ENCODE results near the gene AKIRIN1.
A peak's percentile ranks its signal among the peaks of the same experiment; 100 is the strongest.
"Not testable (repeated sequence)": the region's sequence is repeated elsewhere in the genome, so short reads cannot be mapped to it uniquely, and the experiment has no call there.

The AKIRIN1 gene

DNA sequence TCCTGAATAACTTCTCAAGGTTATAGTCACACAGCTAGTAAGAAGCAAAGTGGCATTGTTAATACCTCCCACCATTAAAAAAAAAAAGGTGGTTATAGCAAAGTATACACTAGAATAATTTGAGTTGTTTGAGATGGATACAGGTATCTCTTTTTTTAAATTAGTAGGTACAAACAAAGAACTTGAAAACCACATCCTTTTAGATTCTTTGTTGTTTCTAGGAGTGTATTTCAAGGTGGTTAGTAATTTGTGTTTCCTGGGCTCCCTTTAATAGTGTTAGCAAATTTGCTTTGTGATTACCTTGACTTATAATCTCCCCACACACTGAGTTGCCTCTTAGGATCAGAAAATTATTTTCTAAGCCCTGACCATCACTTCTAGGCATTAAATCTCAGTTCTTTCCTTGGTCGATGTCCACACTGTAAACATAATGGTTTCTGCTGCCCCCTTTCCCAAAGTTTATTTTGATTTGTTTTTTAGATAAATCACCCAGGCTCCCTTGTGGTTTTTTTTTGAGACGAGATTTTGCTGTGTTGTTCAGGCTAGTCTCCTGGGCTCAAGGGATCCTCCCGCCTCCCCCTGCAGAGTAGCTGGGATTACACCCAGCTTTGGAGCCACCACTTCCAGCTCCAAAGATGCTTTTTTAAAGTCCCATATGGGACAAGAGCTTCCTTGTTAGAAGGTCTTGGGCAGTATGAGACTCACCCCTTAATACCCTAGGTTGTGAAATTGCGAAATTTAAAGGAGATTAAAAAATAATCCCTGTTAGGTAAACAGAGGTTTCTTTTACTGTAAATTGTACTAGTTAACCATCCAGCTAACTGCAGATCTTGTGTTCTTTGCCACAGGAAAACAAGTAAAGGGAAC, 6.2 kb downstream of the AKIRIN1 start:
- DNase-seq: no peak

DNA sequence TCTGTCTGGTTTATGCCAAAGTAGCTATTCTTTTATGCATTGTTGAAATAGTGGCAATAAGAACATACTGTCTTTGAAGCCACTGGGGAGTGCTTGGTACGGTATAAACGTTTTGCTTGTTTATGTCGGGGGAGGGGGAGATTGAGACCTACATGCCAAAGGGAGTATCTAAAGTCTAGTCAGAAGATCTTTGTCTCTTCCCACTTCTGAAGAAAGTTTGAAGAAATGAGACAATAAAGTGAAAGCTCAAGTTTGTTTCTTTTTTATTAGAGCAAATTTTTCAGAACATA, 6.8 kb downstream of the AKIRIN1 start:
- no peak for DNase-seq

DNA sequence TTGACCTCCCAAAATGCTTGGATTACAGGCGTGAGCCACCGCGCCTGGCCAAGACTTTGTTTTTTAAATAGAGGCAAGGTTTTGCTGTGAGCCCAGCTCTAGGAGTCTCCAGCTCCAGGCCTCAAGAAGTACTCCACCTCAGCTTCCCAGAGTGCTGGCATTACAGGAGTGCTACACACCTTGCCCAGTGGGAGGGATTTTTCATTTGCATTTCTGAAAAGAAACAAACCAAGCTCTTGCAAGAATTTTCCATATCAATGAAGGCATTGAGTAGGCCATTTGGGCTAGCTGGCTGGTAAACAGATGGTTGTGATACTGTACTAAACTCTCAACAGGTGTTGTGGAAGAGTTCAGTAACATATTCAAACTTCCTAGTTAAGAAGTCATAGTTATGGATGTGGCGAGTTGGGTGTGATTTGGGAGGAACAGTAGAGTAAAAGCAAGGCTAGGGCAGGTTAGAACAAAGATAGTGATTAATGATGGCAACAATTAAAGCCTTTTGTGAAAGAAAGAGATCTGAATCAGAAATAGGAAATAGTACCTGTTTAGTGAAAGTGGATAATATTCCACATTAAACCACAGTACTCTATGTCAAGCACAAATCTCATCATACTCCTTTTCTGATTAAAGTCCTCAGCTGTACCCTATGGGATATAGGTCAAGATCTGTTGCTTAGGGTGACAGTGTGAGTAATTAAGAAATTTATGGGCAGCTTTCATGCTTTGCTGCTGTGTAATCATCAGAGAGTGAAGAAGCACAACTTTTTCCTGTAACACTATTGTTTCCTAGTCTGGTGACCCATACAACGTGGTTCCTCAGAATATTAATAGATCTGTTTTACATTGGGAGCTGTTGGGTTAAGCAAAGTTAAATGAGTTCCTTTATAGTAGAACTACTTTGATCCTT, 10.7 kb downstream of the AKIRIN1 start:
- no peak for DNase-seq

DNA sequence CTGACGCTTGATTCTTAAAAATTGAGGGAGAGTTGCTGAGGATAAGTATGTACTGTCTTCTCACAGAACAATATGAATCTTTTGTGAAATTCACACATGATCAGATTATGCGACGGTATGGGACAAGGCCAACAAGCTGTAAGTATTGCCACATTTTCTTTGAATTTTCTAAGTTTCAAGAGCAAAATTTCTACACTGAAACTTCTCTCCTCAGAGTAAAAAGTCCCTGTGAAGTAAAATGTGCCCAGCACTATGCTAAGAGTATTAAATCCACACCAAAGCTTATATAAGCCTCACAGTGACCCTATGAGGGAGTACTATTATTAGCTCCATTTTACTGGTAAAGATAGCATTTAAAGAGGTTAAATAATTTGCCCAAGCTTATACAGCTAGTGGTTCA, 12.2 kb downstream of the AKIRIN1 start:
- DNase-seq: no peak

DNA sequence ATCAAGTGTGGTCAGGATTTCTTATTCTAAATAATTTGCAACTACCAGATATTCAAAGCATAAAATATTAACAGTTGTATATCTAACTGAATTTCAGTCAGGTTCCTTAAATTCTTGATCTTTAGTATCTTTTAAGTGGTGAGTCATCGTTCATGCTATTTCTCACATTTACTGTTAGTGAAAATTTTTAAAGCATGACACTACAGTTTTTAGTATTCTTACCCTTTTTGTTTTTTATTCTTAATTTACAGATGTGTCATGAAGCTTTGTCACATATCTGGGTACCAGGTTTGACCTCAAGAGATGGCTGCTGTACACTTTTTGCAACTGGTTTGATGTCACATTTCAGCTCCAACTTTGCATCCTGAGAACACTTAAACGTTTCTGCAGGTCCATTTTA, 12.7 kb downstream of the AKIRIN1 start:
- no peak for DNase-seq

DNA sequence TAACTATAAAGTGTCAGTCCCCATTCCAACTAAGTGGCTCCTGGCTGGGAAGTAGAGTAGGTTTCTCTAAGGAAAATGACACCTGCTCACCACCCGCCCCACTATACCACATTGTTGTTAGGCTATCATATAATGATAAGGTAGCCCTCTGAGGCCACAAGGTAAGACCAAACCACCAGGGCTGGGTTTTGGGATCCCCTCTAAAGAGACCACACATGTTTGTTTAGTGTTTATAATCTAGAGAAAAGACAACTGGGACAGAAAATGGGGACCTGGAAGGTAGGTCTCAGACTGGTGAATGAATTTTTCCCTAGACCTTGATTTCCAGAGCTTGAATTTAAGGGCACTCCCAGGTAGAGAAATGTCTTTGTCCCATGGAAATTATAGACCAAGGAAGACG, 15.2 kb downstream of the AKIRIN1 start:
- no peak for DNase-seq

DNA sequence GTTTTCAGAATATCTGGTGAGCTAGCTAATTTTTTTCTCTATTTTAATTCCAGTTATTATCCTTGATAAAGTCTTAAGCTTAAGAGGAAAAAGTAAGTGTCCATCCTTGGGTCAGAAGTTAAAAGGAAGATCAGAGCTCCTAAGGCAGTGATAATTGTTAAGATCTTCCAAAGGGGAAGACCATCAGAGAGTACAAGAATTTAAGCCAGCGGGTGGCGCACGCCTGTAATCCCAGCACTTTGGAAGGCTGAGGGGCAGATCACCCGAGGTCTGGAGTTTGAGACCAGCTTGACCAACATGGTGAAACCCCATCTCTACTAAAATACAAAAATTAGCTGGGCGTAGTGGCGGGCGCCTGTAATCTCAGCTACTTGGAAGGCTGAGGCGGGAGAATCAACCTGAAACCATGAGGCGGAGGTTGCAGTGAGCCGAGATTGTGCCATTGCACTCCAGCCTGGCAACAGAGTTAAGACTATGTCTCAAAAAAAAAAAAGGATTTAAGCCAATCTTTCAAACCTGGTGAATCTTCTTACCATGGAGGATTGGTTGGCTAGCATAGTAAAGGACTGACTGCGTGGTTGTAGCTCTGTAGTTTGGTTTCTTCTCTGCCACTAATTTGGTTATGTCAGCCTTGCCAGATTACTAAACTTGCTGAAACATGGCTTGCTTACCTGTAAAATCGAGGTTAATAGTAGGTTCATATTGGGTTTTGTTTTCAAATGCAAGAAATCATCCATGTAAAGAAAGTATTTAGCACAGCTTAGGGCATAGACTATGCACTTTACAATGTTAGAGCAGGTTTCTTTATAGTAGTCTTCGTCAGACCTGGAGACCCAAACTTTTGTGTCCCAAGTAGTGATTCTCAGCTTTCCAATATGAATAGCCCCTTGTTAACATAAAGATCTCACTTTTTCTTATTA, 15.9 kb downstream of the AKIRIN1 start:
- DNase-seq: no peak

DNA sequence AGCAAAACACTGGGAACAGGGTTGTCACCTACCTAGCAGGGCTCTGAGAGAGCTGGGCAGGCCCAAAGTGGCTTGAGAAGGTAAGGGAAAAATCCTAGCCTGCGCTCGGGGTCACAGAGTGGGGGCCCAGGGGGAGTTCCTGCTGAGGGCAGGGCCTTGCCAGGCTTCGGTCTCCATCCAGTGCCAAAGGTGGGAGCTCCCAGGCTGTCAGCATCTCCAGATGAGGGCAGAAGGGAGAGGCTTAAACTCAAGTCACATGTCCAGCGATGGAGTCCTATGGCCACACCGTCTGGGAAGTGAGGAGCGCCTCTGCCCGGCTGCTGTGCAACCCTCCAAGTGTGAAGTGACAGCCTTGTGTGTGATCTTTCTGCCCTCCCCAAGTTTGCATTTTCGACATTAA, 23.9 kb downstream of the AKIRIN1 start:
- DNase-seq: not testable (repeated sequence)

DNA sequence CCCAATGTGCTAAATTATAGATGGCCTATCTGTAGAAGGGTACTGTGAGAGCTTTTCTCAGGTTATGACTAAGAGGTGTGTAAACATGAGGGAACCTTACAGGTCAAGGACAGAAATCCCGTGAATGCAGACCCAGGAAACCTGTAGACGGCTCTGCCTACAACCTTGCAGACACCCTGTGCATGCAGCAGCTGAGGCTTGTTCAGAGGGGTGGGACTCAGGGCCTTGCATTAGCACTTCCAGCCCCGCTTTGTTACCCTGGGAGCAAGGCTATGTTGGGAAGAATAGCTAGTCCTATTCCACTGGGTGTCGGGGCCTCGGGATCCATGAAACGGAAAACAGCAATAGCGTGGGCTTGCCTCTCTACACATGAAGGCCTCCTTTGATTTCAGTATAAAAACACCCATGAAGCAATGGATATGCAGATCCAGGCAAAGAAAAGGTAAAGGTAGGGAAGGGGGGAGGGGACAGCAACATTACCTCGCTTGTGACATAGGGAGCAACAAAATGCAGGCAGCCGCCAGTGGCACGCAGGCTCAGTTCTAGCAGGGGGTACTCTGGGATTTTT, 25.6 kb downstream of the AKIRIN1 start:
- DNase-seq: no peak

DNA sequence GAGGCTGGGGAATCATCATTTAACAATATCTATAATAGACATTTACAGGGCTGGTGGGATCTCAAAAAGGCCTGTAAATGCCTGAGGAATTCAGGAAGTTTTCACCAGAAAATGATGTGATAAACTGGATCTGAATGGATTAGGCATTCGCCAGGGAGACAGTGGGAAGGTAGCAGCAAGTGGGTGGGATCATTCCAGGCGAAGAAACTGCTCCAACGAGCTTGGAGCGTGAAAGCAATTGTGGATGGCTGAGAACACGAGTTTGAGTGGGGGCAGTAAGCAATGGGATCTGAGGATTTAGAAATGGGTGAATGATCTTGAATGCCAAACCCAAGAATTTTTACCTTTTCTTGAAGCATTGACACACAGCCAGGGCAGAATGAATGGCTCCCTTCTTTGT, 26.2 kb downstream of the AKIRIN1 start:
- no peak for DNase-seq

DNA sequence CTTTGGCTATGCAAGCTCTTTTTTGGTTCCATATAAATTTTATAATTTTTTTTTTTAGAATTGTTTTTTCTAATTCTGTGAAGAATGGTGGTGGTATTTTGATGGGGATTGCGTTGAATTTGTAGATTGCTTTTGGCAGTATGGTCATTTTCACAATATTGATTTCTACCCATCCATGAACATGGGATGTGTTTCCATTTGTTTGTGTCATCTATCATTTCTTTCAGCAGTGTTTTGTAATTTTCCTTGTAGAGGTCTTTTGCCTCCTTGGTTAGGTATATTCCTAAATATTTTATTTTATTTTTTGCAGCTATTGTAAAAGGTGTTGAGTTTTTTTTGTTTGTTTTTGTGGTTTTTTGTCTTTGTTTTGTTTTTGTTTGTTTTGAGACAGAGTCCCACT, 29.4 kb downstream of the AKIRIN1 start:
- DNase-seq: not testable (repeated sequence)

DNA sequence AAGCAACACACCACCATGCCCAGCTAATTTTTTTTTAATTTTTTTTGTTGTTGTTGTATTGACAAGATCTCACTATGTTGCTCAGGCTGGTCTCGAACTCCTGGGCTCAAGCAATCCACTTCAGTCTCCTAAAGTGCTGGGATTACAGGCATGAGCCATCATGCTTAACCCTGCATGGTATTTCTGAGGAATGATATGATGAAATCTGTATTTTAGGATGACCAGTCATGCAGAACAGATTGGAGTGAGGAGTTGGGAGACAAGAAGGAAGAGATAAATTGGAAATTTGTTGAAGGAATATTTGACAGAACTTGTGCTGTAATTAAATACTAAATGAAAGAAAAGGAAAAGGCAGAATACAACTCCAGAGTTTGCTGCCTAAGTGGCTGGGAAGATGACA, 30.4 kb downstream of the AKIRIN1 start:
- DNase-seq: no peak

DNA sequence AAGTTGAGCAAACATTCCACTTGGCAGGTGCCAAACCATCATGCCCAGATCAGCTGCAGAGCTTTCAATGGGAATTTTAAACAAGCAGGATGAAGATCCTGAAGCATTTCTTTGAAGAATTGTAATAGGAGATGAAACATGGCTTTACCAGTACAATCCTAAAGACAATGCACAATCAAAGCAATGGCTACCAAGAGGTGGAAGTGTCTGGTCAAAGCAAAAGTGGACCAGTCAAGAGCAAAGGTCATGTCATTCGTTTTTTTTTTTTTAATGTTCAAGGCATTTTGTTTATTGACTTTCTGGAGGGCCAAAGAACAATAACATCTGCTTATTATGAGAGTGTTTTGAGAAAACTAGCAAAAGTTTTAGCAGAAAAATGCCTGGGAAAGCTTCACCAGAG, 32.1 kb downstream of the AKIRIN1 start:
- DNase-seq: no peak

DNA sequence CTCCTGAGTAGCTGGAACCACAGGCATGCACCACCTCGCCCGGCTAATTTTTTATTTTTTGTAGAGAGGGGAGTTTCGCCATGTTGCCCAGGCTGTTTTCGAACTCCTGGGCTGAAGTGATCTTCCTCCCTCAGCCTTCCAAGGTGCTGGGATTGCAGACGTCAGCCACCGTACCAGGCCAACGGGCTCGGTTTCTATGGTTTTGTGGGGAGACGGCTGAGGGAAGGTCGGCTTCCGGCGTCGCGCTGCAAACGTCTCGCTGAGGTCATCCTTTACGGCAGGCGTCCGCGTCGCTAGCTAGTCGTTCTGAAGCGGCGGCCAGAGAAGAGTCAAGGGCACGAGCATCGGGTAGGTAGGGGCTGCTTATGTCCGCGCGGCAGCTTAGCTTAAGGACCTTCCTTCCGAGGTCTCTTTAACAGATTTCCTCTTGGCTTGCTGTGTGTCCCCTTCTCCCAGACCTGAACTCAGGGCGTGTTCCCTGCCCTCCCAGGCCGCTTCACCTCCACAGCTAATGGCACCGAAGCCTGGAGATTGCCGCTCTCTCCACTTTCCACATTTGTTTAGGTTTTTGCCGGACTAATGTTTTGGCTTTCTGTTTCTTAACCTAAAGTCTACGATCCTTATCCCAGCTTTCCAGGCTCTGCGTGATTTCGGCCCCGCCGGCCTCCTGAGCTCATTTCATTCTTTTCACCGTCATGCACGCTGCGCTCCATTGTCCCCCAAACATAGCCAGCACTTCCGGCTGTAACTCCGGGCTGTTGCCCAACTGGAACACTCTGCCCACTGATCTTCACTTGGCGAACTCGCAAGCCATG, 35.2 kb downstream of the AKIRIN1 start, which contains the start of gene NDUFS5:
TSS of gene NDUFS5 (plus strand) at position 300 of the 815 bp plus-strand sequence. CDS start 2,375 bp downstream, outside the sequence.
- DNase-seq: peak; percentile 88

DNA sequence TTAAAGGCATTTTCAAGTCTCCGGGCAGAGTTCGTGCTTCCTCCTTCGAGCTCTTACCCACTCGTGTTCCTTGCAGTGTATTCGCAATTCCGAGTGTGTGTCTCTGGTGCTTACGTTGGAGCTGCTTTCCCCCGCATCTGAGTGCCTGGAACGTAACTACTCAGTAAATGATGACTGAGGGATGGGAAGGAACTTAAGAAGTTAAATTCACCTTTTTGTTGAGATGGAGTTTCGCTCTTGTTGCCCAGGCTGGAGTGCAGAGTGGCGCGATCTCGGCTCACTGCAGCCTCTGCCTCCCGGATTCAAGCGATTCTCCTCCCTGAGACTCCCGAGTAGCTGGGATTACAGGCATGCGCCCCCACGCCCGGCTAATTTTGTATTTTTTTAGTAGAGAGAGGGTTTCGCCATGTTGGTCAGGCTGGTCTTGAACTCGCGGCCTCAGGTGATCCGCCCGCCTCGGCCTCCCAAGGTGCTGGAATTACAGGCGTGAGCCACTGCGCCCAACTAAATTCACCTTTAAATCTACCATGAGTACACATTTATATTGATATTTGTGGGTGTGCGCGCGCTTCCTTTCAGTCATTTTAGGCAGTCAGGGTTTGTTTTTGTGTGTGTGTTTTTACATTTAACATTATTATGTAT, 35.9 kb downstream of the AKIRIN1 start:
- DNase-seq: no peak

DNA sequence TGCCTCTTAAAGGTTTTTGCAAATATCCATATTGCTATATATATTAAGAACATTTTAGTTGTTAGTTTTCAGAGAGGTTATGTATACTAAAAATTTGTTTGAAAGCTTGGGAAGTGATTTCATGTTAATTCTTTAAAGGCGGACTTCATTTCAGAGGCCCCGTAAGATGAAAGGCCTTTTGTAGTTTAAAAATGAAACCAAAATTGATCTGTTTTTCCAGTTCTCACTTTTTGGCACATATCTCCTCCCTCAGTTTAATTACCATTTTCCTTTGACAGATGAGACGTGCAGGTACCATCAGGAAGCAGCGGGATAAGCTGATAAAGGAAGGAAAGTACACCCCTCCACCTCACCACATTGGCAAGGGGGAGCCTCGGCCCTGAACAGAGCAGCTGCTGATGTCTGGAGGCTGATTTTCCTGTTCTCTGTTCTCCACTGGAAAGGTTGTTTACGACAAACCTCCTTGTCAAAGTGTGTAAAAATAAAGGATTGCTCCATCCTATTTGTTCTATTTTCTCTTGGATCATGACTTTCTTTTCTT, 43.1 kb downstream of the AKIRIN1 start:
- no peak for DNase-seq

DNA sequence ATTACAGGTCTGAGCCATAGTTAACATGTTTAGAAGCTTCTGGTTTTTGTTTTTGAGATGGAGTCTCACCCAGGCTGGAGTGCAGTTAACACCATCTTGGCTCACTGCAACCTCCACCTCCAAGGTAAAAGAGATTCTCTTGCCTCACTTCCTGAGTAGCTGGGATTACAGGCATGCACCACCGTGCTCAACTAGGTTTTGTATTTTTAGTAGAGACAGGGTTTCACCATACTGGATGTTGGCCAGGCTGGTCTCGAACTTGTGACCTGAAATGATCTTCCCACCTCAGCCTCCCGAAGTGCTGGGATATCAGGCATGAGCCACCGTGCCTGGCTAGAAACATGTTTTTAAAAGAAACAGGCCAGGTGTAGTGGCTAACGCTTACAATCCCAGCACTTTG, 45.6 kb downstream of the AKIRIN1 start:
- DNase-seq: no peak

DNA sequence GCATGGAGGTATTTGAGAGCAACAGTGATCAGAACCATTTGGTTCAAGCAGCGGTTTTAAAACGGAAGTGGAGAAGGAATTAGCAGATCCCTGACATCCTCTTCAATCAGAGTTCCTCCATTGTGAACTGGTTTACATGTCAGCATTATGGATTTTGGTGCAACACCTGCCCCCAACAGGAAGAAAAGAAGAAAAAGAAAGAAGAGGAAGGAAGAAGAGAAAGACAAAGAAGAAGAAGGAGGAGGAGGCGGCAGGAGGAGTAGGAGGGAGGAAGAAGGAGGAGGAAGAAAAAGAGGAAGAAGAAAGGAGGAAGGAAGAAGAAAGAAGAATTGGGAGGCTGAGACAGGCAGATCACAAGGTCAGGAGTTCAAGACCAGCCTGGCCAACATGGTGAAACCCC, 52.4 kb downstream of the AKIRIN1 start:
- no peak for DNase-seq

DNA sequence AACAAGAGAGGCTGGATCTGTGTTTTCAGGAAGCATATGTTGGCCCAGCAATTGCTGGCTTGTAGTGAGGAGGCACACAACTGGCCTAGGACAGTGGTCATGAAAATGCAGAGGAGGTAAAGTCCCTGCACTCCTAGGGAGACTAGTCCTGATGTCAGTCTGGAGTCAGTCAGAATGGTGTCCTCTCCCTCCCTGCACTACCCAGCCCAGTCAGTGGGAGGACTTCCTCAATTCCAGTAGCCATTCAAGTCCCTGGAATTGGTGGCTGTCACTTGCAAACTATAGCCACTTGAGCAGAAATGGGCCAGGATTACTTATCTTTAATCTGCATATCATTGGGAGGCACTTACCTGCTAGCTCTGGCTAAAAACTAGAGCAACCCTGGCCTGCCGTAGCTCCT, 53.7 kb downstream of the AKIRIN1 start:
- DNase-seq: no peak

DNA sequence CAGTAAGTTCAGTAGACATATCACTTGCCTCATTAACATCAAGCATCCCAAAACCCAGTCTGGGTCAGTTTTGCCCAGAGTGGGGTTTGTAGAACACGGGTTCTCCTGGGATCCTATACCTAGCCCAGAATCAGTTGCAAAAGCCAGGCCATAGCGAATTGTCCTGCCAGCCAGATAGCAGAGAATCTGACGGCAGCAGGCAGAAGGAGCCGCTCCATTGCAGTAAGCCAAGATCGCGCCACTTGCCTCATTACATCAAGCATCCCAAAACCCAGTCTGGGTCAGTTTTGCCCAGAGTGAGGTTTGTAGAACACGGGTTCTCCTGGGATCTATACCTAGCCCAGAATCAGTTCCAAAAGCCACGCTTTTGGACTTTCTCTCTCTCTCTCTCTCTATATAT, 54.2 kb downstream of the AKIRIN1 start:
- DNase-seq: no peak

Measured in DMS79 (cell line).